Loucy (cell line): ENCODE data around the gene CHCHD4.

Experiments used
- EZH2phosphoT487 ChIP-seq: fragments of 200-600 bp; IDR thresholded peaks from 2 replicates; pipeline ENCODE4 v1.6.1; 2018; ENCODE audit warnings: antibody characterized with exemption, mild to moderate bottlenecking, moderate library complexity, borderline replicate concordance
- TF ChIP-seq, protein P1 (sequence below): fragments of 200-600 bp; sonication (generic); conservative IDR thresholded peaks from 2 replicates; pipeline ENCODE4 v1.5.1; 2014; ENCODE audit warnings: mild to moderate bottlenecking, antibody characterized with exemption, low read length

GRCh38 chr3:14064910-14065309 is 59.8 kb downstream of the CHCHD4 start:
- TF ChIP-seq, protein P1, sequence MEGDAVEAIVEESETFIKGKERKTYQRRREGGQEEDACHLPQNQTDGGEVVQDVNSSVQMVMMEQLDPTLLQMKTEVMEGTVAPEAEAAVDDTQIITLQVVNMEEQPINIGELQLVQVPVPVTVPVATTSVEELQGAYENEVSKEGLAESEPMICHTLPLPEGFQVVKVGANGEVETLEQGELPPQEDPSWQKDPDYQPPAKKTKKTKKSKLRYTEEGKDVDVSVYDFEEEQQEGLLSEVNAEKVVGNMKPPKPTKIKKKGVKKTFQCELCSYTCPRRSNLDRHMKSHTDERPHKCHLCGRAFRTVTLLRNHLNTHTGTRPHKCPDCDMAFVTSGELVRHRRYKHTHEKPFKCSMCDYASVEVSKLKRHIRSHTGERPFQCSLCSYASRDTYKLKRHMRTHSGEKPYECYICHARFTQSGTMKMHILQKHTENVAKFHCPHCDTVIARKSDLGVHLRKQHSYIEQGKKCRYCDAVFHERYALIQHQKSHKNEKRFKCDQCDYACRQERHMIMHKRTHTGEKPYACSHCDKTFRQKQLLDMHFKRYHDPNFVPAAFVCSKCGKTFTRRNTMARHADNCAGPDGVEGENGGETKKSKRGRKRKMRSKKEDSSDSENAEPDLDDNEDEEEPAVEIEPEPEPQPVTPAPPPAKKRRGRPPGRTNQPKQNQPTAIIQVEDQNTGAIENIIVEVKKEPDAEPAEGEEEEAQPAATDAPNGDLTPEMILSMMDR: no peak
- TF ChIP-seq EZH2phosphoT487: no peak
